Stimulated activated CD4-positive, alpha-beta T cell treated with anti-CD3 and anti-CD28 coated beads, TNF-alpha, amount 100 ng/mL, for 24 hours (primary cell): ENCODE results near the gene SDHB.

Source experiments
- DNase-seq, 3 experiments: peaks; one replicate each; pipeline ENCODE4 v3.0.0-alpha.2; 2020; ENCODE audit warnings: low read depth in 3 of 3

SDHB gene

DNA sequence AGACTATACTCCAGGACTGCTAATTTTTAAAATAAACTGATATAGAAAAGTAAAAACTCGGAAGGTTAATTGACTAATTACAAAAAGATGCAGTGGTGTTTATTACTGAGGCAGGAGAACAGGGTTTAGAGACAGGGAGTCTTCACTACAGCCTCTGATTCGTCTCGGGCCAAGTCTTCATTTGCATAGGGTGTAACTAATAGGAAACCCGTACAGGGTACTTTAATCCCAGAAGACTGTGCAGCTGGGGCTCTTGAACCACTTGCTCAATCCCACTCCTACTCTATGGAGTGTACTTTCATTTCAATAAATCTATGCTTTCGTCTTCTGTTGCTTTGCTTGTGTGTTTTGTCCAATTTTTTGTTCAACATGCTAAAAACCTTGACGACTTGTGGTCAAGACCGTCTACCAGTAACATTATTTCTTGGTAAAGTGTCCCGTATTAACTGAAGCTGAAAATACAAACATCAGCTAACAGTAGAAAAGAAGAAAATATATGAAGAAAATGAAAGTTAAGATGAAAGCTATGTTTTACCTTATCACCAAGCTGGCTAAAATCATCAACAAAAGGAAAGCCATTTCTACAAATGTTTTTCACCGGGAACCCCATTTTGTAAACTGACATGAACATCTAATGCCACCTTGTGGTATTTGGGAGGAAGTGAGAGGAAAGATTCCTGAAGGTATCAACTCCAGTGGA lies 8.0 kb downstream of the SDHB start:
- DNase-seq: no peak

GRCh38 chr1:17045150-17045549 lies 8.7 kb downstream of the SDHB start:
- DNase-seq: no peak

GRCh38 chr1:17043676-17044075 lies 10.2 kb downstream of the SDHB start:
- DNase-seq: no peak

- DNase-seq: no peak
Observed at GRCh38 chr1:17040135-17040534, 13.7 kb downstream of the SDHB start.

DNA sequence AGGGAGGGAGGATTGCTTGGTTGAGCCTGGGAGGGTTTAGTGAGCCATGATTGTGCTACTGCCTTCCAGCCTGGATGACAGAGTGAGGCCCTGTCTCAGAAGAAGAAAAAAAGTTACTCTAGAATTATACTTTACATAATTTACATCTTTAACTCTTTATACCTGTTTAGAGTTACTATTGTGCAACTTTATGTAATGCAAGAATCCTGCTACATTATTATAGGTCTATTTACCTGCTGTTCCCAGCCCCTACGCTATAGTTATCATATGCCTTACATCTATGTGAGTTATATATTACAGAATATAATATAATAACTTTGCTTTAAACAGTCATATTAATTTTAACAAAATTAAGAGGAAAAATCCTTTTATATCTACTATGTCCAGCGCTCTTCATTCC lies 14.3 kb downstream of the SDHB start:
- DNase-seq: no peak

DNA sequence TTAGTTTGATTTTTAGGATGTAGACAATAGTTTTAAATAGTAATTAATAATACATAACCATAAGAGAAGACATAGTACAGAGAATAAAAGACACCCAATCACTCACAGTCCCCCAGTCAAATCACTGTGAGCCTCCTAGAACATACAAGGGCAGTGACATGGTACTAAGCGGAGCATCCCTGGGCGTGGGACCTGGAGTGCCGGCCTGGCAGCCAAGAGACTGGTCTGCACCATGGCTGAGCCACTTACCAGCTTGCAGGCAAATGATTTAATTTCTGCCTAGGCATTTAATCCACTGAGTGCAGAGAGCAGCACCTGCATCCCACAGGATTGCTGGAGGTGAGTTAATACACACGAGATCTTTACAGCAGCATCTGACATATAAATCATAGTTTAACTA lies 20.4 kb downstream of the SDHB start:
- no peak for DNase-seq

DNA sequence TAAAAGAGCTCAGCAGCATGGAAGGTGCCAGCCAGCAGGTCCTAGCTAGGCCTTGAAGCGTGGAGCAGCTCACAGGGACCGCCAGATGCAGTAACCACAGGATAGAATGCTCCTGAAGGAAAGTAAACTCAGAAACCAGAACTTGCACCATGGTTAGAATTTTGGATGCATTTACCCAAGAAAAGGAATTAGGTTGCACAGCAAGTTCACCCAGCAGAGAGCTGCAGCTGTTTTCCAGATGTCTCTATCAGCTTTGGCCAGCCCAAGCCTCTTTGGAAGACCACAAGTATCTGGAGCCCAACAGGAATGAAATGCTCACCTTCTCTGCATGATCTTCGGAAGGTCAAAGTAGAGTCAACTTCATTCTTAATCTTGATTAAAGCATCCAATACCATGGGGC lies 21.1 kb downstream of the SDHB start:
- no peak for DNase-seq

GRCh38 chr1:17031436-17031835 lies 22.4 kb downstream of the SDHB start:
- no peak for DNase-seq

DNA sequence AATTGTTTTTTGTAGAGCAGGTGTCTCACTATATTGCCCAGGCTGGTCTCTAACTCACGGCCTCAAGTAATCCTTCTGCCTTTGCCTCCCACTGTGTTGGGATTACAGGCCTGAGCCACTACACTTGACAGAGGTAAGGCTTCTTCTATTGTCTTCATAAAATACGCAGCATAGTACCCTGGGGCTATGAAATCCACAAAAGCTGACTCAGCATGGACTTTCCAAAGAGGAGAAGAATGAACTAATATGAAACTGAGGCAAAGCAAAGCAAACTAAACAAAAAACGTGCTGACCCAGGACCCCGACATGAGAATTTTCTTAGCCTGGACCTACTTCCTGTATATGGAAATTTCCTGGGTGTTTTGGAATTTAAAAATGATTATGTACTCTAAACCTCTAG lies 23.6 kb downstream of the SDHB start:
- DNase-seq: no peak

DNA sequence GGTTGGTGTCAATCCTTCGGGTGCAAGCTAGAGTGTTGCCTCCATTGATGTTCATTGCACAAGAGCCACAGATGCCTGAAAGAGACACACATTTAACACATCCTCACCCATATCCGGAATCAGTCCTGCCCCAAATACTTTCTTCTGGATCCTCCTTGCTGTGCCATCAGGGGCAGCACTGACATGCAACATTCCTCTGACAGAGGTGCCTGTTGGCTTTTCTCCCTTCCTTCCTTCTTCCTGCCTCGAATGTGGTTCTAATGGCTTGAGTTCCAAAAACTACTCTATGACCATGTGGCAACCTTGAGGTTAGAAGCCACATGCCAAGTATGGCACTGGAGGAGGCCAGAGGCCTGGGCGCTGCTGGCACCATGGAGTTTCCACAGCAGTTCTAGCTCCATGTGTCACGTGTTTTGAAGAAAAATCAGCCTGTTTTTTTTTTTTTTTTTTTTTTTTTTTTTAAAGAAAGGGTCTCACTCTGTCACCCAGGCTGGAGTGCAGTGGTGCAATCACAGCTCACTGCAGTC lies 25.1 kb downstream of the SDHB start:
- no peak for DNase-seq

GRCh38 chr1:17027900-17028299 lies 25.9 kb downstream of the SDHB start:
- DNase-seq: no peak

- no peak for DNase-seq
Observed at GRCh38 chr1:17027403-17027802, 26.4 kb downstream of the SDHB start.

- DNase-seq: no peak
Observed at GRCh38 chr1:17024721-17025120, 29.1 kb downstream of the SDHB start.

- no peak for DNase-seq
Observed at GRCh38 chr1:17023573-17023972, 30.3 kb downstream of the SDHB start.

GRCh38 chr1:17023102-17023501 lies 30.7 kb downstream of the SDHB start:
- DNase-seq: no peak

DNA sequence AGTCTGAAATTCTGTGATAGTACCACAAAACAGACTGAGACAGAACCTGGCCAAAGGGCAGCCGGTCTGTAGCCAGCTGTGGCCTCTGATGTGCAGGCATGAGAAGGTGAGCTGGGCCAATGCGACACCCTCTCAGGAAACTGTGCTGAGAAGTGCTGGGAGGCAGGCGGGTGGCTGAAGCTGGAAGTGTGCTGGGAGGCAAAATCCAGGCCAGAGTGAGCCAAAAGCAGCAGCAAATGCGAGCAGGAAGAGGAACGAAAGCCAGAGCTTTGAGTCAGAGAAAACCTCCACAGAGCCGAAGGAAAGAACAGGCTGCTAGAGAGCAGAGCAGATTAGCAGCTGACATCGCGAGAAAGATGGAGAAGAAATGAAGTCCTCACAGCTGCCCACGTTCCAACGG lies 31.9 kb downstream of the SDHB start:
- no peak for DNase-seq

DNA sequence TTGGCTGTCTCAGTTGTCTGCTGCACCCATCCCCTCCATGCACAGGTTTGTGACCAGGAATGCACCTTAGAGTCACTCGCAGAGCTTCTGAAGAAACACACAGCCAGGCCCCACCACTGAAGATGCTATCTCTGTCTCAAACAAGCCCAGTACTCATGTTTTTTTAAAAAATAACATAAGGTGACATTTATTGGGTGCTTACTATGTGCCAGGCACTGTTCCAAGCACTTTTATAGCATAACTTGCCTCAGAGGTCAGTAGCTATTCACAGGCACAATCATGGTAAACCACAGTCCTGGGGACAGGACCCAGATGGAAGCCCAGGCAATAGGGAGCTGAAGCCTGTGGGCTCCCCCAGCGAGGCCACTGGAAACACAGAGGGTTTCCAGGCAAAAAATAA lies 33.3 kb downstream of the SDHB start:
- DNase-seq: no peak

- DNase-seq: no peak
Observed at GRCh38 chr1:17018849-17019248, 35.0 kb downstream of the SDHB start.

DNA sequence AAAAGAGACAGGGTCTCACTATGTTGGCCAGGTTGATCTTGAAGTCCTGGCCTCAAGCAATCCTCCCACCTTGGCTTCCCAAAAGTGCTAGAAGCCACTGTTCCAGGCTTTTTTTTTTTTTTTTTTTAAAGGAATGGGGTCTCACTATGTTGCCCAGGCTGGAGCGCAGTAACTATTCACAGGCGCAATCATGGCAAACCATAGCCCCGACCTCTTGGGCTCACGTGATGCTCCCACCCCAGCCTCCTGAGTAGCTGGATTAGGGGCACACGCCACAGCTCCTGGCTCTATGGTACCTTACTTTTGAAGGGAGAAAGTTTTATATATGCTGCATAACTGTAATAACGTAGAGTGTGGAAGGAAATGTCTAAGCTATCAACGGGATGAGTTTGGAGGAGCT lies 36.4 kb downstream of the SDHB start:
- no peak for DNase-seq

- no peak for DNase-seq
Observed at GRCh38 chr1:17016317-17016661, 37.5 kb downstream of the SDHB start.

DNA sequence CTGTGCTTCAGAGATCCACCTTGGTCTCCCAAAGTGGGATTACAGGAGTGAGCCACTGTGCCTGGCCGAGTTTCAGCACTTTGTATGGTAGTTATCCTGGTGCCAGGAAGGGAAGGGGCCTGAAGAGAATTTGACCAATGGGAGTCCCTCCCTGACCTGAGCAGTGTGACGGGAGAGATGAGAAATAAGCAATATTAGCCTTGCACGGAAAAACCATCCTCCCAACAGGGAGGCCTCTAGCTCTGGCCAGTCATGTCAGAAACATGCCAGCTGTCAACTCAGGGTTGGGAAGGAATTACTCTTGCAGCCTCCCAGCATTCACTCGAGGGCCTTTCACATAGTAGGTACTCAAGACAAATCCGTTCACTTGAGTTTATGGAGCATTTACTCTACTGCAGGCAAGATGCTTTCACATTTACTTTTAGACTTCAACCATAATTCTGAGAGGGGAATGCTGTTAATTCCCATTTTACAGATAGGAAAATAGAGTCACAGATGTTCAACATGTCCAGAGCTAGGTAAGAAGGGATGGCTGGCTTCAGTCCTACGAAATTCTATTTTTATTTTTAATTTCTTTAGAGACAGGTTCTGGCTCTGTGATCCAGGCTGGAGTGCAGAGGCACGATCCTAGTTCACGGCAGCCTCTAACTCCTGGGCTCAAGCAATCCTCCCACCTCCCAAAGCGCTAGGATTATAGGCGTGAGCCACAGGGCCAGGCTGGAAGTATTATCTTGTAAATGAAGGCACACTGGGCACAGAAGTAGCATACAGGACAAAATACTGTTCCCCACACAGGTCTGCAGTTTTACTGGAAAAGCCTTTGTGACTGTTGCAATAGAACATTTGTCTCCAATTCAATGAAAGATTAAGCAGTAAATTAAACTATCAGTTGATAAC lies 38.9 kb downstream of the SDHB start:
- no peak for DNase-seq

GRCh38 chr1:17013491-17014320 lies 40.1 kb downstream of the SDHB start:
- DNase-seq: no peak
